IPS-18c (cell line): ENCODE measurements around the gene AFG1L.
A peak's percentile ranks its signal among the peaks of the same experiment; 100 is the strongest.
"Not testable (repeated sequence)": the region's sequence is repeated elsewhere in the genome, so short reads cannot be mapped to it uniquely, and the experiment has no call there.

Experiments used
- H3K4me3 ChIP-seq: 2 replicates; pipeline ENCODE4 v1.7.0; 2013; ENCODE audit warnings: low read depth, mild to moderate bottlenecking, low read length, moderate library complexity; ENCODE audit not compliant: insufficient read depth
- H3K9me3 ChIP-seq: one replicate; pipeline ENCODE4 v1.6.1; 2013; ENCODE audit warnings: mild to moderate bottlenecking, low read length, moderate library complexity; ENCODE audit not compliant: control insufficient read depth, insufficient read depth

AFG1L gene

DNA sequence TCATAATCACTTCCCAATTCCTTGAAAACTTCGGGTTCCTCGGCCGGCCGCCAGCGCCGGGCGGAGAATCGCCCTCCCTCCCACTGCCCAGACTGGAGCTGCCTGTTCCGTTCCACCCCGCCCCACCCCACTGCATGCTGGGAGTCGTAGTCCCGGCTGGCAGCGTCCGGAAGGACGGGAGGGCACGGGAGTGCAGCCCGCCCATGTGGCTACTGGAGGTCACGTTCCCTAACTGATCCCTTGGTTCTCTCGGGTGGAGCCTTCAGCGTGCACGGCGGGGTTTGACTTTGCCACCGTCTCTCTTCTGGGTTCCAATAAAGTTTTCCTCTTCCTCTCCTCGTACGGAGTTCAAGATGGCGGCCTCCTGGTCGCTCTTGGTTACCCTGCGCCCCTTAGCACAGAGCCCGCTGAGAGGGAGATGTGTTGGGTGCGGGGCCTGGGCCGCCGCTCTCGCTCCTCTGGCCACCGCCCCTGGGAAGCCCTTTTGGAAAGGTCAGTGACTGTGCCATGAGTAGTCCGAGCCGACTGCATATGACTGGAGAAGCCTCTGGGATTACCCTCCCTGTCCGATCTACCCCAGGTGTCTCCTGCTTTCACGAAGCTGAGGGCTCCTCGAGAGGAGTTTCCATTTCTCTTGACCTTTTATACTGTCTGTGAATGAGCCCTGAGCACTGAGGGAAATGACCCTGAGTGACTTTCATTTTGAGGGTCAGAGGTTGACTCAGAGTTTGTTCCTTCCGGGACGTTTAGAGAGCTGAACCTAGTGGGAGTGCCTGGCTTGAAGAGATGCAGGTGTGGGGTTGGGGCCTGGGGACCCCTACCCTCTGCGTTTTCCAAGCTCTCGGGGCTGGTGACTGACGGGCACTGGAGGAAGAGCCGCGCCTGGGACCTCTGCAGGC lies at the start of gene AFG1L:
TSS of gene AFG1L (plus strand) at position 328 of the 899 bp plus-strand sequence. CDS start at position 354, 26 bp downstream.
- Histone ChIP-seq H3K9me3 (no peaks in the 10 kb centered on the region), H3K4me3 (peak within 1 kb of the TSS; percentile 78)

DNA sequence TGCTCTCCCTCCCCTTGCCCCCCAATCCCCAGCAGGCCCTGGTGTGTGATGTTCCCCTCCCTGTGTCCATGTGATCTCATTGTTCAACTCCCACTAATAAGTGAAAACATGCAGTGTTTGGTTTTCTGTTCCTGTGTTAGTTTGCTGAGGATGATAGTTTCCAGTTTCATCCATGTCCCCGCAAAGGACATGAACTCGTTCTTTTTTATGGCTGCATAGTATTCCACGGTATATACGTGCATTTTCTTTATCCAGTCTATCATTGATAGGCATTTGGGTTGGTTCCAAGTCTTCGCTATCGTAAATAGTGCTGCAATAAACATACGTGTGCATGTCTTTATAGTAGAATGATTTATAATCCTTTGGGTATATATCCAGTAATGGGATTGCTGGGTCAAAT lies 49.8 kb upstream of the AFG1L start:
- H3K9me3 ChIP-seq, H3K4me3 ChIP-seq: not testable (repeated sequence)

DNA sequence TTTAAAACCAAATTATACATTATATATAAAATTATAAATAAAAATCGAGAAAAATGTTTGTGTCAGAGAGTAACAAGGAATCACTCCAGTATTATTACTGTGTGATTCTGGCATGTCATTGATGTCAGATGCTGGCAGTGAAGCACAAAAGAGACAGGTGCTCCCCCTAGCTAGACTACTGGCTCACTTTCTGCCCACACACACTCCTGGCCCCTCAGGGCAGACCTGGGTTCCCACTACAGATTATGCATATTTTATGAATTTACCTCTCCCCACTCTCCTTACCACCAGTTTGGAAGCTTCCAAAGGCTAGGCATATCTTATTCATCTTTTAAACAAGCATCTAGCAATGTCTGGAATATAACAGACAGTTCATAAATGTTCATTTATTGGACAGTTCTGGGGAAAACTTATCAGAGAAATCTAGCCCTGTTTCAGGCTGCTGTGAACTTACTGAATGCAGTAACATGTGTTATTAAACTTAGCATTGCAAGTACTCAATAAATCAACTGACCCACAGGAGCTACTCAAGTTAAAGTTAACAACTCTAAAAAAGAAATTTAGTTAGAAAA lies 46.8 kb upstream of the AFG1L start:
- no peak overlapping the region for H3K4me3 ChIP-seq
- no peaks in the 10 kb centered on the region for H3K9me3 ChIP-seq

DNA sequence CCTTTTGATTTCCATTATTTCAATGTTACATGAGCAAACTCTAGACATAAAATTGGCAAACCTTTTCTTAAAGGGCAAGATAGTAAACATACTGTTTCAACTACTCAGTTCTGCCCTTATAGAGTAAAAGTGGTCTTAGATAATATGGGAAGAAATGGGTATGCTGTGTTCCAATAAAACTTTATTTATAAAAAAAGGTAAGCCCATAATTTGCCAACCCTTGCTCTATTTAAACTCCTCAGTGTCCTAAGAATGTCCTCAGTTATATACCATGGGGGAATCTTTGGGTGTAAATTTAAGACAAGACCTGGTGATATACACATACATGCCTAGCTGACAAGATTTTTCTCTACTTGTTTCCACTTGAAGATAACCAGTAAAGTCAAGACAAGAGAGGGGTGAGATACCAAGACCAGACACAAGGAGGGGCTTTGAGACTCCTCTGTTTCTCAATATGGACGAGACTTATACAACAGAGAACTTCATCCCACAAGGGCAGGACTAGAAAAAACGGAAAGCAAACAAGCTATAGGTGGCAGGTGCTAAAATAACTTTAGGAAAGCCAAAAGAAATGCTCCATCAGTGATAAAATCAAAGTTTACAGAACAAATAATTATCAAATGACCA lies 44.5 kb upstream of the AFG1L start:
- H3K4me3 ChIP-seq: no peak overlapping the region
- no peaks in the 10 kb centered on the region for H3K9me3 ChIP-seq

DNA sequence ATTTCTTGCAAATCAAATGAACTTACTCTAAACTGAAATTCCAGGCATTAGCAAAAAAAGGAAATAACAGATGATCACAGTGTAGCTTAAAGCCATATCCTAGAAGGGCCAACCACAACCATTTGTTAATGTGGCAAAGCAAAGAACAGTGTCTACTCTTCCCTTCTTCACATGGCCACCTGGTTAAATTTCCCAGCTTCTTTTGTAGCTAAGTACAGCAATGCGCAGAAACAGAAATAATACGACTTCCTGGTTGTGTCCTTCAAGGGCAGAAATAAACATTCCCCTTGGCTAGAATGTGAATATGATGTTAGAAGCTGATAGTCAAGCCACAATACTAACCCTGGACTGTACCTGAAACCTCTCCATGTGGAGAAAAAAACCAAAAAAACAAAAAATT lies 43.6 kb upstream of the AFG1L start:
- H3K4me3 ChIP-seq: no peak overlapping the region
- no peaks in the 10 kb centered on the region for H3K9me3 ChIP-seq

DNA sequence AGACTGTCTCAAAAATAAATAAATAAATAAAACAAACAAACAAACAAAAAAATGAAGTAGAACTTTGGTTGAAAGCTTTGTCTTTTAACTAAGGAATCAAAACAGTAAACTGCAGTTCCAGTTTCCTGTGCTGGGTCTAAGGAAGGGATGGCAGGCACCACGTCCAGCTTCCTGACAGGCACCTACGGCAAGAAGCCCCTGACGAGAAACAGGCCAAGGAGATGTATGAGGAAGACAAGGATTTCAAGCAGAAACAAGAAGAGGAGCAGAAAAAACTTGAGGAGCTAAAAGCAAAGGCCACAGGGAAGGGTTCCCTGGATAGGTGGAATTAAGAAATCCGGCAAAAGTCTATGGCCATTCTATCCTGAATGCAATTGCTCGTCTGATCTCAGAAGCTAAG lies 42.8 kb upstream of the AFG1L start:
- Histone ChIP-seq H3K9me3 (no peaks in the 10 kb centered on the region), H3K4me3 (no peak overlapping the region)

DNA sequence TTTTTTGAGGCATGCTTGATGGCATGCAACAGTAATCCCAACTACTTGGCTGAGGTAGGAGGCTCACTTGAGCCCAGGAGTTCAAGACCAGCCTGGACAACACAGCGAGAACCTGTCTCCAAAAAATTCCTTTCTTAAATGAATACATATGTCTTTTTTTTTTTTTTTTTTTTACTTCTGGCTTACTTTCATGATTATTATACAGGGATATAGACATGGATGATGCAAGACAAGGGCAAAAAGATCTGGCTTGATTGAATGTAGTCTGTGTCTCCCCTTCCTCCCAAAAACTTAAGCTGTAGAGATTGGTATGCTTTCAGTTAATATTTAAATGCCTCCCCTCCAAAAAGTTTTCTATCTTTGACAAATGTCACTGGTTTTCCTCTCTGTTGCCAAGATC lies 41.6 kb upstream of the AFG1L start:
- no peak overlapping the region for H3K4me3 ChIP-seq
- no peaks in the 10 kb centered on the region for H3K9me3 ChIP-seq

DNA sequence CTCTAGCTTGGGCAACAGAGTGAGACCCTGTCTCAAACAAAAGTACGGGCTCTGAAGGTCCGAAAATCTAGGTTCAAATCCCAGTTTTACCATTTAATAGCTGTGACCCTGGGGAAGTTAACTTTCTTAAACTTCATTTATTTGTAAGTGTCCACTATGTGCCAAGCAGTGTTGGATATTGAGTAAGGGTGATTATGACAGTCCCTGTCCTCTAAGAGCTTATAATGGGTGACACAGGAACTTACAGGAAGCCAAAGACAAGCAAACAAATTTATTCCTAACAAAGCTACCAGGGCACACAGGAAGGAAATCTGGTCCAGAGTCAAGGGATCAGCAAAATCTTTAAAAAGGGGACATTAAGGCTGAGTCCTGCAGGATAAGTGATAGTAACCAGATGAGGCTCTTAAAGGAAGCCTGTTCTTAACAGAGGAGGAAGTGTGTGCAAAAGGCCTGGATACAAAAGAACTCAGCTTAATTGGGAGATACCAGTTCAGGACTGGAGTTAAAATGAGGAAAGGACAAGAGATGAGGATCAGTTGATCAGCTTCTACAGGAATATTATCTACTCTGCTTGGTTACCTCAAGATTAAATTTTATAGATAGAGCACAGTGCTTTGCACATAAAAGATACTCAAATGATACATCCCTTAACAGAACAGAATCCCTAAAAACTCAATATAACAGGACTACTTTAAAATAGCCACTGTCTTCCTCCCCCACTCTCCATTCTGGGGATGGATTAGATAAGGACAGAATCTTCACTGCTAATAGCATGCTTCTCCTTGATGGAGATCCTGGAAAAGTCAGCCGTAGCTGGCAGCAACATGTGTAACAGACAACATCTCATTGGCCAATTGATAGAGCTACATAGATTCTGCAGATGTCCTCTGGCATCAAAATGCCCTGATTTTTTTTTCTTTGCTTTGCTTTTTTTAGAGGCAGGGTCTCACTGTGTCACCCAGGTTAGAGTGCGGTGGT lies 40.1 kb upstream of the AFG1L start:
- Histone ChIP-seq H3K9me3 (no peaks in the 10 kb centered on the region), H3K4me3 (no peak overlapping the region)

DNA sequence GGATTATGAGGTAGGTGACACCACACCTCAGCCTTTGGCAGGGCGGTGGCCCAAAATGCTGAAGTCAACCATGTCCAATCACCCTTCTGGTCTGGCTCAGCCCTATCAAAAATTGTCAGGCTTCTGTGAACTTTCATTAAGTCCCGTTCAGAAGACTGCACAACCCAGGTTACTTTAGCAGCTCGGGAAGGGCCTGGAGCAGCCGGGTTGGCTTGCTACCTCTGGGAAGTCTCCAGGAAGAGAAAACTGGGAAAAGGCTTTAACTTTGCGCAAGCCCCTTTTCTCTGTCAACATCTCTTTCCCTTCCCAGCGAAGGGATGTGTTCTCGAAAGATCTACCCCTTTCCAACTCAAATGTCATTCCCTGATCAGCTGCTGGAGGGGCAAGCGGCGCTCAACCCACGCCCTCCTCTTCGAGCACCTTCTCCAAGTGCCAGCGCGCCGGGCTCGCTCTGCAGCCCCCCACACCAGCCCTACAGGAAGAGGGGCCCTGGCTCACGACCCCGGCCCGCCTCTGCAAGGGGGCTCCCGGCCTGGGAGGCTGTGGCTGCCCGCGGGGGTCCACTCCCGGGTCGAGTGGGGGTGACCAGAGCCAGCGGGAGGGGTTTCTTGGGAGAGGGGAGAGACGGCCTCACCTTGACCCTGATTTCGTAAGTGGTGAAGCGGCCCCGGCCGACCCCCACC lies 34.6 kb upstream of the AFG1L start:
- Histone ChIP-seq H3K9me3 (no peaks in the 10 kb centered on the region), H3K4me3 (peak overlapping the region; percentile 92)

DNA sequence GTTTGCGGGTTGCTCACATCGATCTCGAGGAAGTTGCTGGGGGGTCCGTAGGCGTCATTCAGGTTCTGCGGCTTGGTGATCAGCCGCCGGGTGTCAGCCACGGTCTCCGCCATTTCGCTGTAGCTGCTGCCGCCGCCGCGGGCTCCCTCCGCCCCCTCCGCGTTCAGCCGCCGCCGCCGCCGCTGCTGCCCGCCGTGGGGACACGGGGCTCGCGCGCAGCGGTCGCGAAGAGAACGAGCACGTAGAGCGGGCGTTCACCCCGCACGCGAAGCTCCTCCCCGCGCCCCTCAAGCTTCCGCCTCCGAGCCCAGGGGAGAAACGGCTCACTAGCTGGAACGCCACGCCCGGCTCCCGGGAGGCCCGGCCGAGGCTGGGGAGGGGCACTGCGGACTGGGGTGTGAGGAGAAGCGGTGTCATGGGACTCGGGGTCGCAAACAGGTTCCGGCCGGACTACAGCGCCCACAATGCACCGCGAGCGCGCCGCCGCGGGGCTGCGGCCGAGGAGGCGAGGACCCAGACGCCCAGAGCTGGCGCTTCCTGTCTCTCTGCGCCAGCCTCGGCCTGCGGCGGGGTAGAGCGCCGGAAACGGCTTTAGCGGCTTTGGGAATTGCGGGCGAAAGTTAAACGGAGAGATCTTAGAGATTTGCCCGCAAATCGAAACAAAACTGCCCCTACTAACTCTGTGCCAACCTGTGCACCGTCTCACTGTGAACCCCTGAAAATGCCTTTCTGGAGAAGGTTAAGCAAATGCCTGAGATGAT lies 33.9 kb upstream of the AFG1L start, which contains the start of gene SNX3:
TSS of gene SNX3 (minus strand) at position 232 of the 761 bp plus-strand sequence. CDS start at position 113, 119 bp downstream.
- H3K9me3 ChIP-seq: no peaks in the 10 kb centered on the region

DNA sequence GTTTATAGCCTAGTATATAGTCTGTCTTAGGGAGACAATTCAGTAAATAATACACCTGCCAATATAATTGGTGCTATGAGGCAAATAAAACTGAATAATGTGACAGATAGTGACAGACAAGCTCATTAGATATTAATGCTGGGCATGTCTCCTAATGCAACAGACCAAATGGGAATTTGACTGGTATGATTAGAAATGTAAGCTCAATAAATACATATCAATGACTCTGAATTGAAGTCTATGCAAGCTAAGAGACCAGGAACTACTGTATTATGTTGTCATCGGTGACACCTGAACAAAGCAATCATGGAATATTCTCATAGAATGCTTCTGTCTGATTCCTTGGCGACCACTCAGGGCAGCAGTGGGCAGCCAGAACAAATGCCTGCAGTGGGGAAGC lies 31.5 kb upstream of the AFG1L start:
- no peaks in the 10 kb centered on the region for H3K9me3 ChIP-seq
- H3K4me3 ChIP-seq: no peak overlapping the region

More for the DNA sequence above, 33.9 kb upstream of the AFG1L start, which contains the start of gene SNX3:
- peak within 1 kb of the TSS; percentile 92 for H3K4me3 ChIP-seq

DNA sequence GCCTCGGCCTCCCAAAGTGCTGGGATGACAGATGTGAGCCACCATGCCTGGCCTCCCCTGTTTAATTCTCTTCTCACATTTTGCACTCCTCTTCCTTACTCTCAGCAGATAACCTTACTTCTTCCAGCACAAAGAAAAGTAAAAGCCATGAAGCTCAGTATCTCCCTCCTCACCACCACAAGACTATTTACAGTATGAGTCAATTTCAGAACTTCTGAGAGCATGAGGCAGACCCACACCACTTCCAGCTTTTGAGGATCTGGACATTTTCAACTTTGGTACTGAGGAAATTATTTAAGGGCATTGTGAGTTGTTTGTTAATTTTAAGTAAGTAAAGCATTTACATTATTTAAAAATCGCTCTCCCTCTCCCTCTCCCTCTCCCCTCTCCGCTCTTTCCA lies 26.0 kb upstream of the AFG1L start:
- no peak overlapping the region for H3K4me3 ChIP-seq

DNA sequence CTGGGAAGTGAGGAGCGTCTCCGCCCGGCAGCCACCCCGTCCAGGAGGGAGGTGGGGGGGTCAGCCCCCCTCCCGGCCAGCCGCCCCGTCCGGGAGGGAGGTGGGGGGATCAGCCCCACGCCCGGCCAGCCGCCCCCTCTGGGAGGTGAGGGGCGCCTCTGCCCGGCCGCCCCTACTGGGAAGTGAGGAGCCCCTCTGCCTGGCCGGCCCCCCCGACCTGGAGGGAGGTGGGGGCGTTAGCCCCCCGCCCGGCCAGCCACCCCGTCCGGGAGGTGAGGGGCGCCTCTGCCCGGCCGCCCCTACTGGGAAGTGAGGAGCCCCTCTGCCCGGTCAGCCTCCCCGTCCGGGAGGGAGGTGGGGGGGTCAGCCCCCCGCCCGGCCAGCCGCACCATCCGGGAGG lies 24.9 kb upstream of the AFG1L start:
- H3K4me3 ChIP-seq, H3K9me3 ChIP-seq: not testable (repeated sequence)

More for the DNA sequence above, 26.0 kb upstream of the AFG1L start:
- no peaks in the 10 kb centered on the region for H3K9me3 ChIP-seq

DNA sequence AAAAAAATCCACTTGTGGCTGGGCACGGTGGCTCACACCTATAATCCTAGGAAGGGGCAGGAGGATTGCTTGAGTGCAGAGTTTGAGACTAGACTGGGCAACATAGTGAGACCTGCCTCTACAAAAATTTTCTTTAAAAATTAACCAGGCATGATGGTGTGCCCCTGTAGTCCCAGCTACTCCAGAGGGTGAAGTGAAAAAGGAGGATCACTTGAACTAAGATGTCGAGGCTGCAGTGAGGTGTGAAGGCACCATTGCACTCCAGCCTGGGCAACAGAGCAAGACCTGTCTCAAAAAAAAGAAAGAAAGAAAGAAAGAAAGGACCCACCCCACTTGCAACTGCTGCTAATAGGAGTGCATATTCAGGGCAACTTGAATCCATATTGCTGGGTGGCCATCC lies 20.3 kb upstream of the AFG1L start:
- Histone ChIP-seq H3K4me3 (no peak overlapping the region), H3K9me3 (no peaks in the 10 kb centered on the region)

DNA sequence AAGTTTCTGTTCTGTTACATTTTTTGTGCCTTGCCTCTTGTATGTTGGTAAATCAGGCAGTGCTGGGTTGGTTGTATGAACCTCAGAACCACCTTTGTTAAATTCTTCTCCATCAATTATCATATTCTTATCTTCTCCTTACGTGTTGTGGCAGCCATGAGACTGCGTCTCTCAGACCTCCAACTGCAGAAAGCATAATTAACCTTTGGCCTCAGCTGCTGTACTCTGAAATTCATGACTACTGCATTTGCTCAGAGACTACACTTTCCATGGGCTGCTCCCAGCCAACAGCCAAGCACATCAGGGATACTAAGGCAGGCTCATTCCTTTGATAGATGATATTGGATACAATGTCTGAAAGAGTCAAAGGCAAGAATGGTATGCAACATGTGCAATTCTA lies 18.9 kb upstream of the AFG1L start:
- H3K4me3 ChIP-seq: no peak overlapping the region

DNA sequence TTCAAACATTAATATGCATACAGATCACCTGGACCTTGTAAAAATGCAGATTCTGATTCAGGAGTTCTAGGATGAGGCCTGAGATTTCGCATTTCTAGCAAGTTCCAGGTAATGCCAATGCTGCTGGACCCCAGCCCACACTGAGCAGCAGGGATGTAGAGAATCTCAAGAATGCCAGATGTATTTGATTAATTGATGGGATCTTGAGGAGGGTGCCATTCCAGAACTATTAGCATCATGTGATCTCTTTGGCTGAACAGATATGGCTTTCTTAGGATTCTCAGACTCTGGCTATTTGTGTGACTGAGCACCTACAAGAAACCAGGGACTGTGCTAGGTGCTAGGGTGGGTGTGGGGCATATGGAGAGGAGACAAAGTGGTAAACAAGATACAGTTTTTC lies 17.6 kb upstream of the AFG1L start:
- H3K4me3 ChIP-seq: no peak overlapping the region
- H3K9me3 ChIP-seq: no peaks in the 10 kb centered on the region

More for the DNA sequence above, 18.9 kb upstream of the AFG1L start:
- H3K9me3 ChIP-seq: no peaks in the 10 kb centered on the region
